Memory B cell (primary cell): ENCODE results near the gene REPS1.
"Not testable (repeated sequence)": the region's sequence is repeated elsewhere in the genome, so short reads cannot be mapped to it uniquely, and the experiment has no call there.

Experiments used
- ATAC-seq: fragments of 150-1000 bp; cut with Tn5 transposase; 2 replicates; pipeline ENCODE4 v1.10.0; 2021; ENCODE audit warnings: low read depth, mild to moderate bottlenecking, moderate library complexity
- DNase-seq, 2 donors: peaks; one replicate each; pipeline ENCODE4 v3.0.0; 2022; ENCODE audit warnings: low spot score in 2 of 2
- H3K27ac Mint-ChIP-seq: one replicate; pipeline ENCODE4 v1.8.0; 2022; ENCODE audit warnings: mild to moderate bottlenecking, moderate library complexity, mixed read lengths
- H3K27me3 Mint-ChIP-seq: one replicate; pipeline ENCODE4 v1.8.0; 2022; ENCODE audit warnings: mixed read lengths
- H3K36me3 Mint-ChIP-seq: one replicate; pipeline ENCODE4 v1.8.0; 2022; ENCODE audit warnings: mild to moderate bottlenecking, mixed read lengths
- H3K4me1 Mint-ChIP-seq: one replicate; pipeline ENCODE4 v1.8.0; 2022; ENCODE audit warnings: mixed read lengths
- H3K4me3 Mint-ChIP-seq: one replicate; pipeline ENCODE4 v1.8.0; 2022; ENCODE audit warnings: mild to moderate bottlenecking, moderate library complexity, mixed read lengths
- H3K9me3 Mint-ChIP-seq: one replicate; pipeline ENCODE4 v1.8.0; 2022; ENCODE audit warnings: mixed read lengths

REPS1 gene

DNA sequence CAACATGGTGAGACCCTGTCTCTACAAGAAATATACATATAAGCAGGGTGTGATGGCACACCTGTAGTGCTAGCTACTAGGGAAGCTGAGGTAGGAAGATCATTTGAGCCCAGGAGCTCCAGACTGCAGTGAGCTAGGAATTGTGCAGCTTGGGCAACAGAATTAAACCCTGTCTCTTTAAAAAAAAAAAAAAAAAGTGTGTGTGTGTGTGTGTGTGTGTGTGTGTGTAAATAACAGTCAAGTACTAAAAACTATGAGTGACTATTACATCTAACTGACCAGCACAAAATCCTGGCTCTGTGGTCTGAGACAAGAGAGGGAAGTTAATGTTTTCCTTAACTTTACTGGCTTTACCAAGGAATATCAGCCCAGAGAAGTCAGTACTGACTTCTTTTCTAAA, 32.8 kb downstream of the REPS1 start:
- ATAC-seq: no peak
- Mint-ChIP-seq H3K27ac (no peak overlapping the region), H3K27me3 (no peaks in the 10 kb centered on the region), H3K4me1 (peaks cover 40% of the 10 kb centered on the region), H3K36me3 (peaks cover 6% of the 10 kb centered on the region), H3K4me3 (no peak overlapping the region), H3K9me3 (peaks cover 3% of the 10 kb centered on the region)
- DNase-seq: no peak

DNA sequence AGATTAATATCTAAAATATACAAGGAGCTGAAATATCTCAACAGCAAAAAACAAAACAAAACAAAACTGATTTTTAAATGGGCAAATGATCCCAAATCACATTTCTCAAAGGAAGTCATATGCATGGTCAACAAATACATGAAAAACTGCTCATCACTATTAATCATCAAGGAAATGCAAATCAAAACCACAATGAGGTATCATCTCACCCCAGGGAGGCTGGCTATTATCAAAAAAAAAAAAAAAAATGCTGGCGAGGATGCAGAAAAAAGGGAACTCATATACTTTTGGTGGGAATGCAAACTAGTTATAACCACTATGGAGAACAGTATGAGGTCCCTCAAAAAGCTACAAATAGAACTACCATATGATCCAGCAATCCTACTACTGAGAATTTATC, 34.6 kb downstream of the REPS1 start:
- Mint-ChIP-seq H3K27me3 (no peaks in the 10 kb centered on the region), H3K9me3 (peaks cover 3% of the 10 kb centered on the region), H3K4me3 (no peak overlapping the region), H3K36me3 (peaks cover 6% of the 10 kb centered on the region), H3K27ac (no peak overlapping the region), H3K4me1 (peaks cover 38% of the 10 kb centered on the region)
- ATAC-seq: peak; percentile 37
- DNase-seq: no peak

DNA sequence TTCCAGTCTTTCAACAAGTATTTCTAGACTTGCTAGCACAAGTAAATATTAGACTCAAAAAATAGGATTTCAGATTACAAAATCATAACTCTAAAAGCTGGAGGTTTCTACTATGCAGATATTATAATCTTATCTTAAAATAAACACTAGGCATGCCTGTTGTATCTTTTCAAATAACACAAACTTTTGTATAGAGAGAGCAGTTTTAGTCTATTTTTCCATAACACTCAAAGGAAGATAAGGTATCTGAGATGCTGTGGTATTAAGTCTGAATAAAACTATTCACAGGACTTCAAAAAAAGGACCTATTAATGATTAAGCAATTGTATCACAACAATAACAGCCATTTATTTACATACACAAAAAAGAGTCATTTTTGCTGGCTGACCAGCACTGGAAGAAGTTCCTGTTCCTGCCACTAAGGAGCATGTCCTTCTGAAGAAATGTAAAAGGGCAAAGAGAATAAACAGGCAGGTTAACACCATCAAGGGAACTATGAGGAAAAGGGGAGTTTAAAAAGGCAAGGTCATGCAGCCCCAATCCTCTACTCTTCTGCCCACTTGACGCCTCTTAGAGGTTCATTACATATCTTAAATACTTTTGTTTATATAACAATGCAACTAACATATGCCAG, 39.4 kb downstream of the REPS1 start:
- no peak overlapping the region for H3K4me3 Mint-ChIP-seq
- H3K4me1 Mint-ChIP-seq: peaks cover 14% of the 10 kb centered on the region
- no peaks in the 10 kb centered on the region for H3K9me3 Mint-ChIP-seq
- ATAC-seq (no peak), DNase-seq (no peak)
- H3K27ac Mint-ChIP-seq: no peak overlapping the region
- no peaks in the 10 kb centered on the region for H3K27me3 Mint-ChIP-seq
- peaks cover 3% of the 10 kb centered on the region for H3K36me3 Mint-ChIP-seq

DNA sequence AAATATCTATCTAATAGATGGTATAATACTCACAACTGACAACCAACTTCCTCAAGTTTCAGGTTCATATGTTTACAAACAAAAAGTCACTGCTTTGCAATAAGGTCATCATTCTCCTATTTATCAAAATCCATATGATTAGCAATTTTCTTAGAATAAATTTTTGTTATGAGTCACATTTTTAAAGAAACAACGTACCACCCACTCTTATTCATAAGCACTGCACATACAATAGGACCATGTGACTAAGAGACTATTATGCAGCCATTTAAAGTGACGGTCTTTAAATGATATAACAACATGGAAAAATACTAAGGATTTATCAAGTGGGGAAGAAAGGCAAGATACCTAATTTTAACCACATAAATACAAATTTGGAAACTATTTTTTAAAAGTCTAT, 40.0 kb downstream of the REPS1 start:
- Mint-ChIP-seq H3K4me3 (no peak overlapping the region), H3K36me3 (peaks cover 5% of the 10 kb centered on the region), H3K27me3 (no peaks in the 10 kb centered on the region), H3K4me1 (peaks cover 7% of the 10 kb centered on the region), H3K9me3 (no peaks in the 10 kb centered on the region), H3K27ac (no peak overlapping the region)
- ATAC-seq (no peak), DNase-seq (no peak)

DNA sequence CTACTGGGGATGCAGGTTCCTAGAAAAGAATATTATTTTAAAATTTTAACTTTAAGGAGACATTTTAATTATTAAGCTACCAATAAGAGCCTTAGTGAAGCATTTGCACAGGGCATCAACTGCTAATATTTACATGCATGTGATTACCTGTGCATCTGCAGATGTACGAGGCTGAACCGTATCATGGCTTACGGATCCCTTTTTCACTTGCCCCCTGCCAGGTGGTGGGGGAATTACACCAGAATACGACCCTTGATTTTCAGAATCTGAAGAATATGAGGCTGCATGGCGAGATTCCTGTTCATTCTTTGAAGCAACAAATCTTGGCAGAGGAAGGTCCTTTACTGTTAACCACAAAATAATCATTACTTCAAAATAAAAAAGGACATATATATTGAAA, 42.7 kb downstream of the REPS1 start:
- DNase-seq (no peak), ATAC-seq (no peak)
- Mint-ChIP-seq H3K9me3 (no peaks in the 10 kb centered on the region), H3K27me3 (no peaks in the 10 kb centered on the region), H3K4me3 (no peak overlapping the region), H3K36me3 (peaks cover 13% of the 10 kb centered on the region), H3K27ac (no peak overlapping the region), H3K4me1 (peaks cover 7% of the 10 kb centered on the region)

DNA sequence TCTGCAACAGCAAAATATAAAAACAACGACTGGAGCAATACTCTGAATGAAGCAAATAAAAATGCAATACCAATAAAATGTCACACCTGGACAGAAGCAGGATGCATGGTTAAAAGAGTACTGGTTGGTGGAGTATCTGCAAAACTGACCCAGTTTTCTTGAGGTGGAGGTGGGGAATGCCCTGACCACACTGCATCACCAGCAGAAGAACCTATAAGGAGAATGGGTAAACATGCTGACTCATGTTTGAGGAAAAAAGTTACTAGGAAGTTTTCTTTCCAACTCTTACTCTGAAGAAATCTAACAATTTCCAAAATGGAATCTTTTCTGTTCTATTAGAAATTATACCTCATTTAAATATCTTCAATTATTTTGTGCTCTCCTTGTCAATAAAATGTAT, 43.6 kb downstream of the REPS1 start:
- no peaks in the 10 kb centered on the region for H3K27me3 Mint-ChIP-seq
- peaks cover 13% of the 10 kb centered on the region for H3K36me3 Mint-ChIP-seq
- H3K4me1 Mint-ChIP-seq: peaks cover 7% of the 10 kb centered on the region
- no peak overlapping the region for H3K4me3 Mint-ChIP-seq
- no peaks in the 10 kb centered on the region for H3K9me3 Mint-ChIP-seq
- ATAC-seq (no peak), DNase-seq (no peak)
- no peak overlapping the region for H3K27ac Mint-ChIP-seq

DNA sequence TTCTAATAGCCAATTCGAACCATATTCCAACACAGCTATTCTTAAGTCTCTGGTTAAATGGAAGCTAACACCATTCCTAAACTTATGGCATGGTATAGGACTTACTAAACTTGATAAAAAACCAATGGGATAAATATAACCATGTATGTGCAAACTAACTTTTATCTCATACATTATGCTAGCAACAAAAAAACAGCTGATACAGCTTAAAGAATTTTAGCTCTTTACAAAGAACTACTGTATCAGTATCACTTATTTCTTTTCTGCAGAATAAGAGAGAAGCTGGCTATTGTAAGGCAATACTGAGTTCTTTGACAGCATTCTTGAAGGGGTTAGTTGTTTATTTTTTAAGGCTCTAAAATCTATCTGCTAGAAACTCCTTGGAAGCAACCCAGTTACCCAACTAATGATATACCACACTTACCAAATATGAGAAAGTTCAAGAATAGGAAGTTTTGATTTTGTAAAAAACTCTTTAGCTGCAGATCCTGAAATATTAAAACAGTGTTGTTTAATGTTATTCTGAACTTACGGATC, 44.9 kb downstream of the REPS1 start:
- Mint-ChIP-seq H3K36me3 (peaks cover 18% of the 10 kb centered on the region), H3K27ac (no peak overlapping the region), H3K4me3 (no peak overlapping the region), H3K9me3 (no peaks in the 10 kb centered on the region), H3K4me1 (peaks cover 2% of the 10 kb centered on the region), H3K27me3 (no peaks in the 10 kb centered on the region)
- ATAC-seq (no peak), DNase-seq (no peak)

DNA sequence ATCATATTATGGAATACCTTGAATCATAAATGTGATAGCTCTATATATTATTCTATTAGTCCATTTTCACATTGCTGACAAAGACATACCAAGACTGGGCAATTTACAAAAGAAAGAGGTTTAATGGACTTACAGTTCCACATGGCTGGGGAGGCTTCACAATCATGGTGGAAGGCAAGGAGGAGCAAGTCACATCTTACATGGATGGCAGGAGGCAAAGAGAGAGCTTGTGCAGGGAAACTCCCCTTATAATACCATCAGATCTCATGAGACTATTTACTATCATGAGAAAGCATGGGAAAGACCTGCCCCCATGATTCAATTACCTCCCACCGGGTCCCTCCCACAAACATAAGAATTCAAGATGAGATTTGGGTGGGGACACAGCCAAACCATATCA, 51.2 kb downstream of the REPS1 start:
- H3K36me3 Mint-ChIP-seq: peaks cover 27% of the 10 kb centered on the region
- H3K27me3 Mint-ChIP-seq, ATAC-seq, H3K4me1 Mint-ChIP-seq, H3K9me3 Mint-ChIP-seq, DNase-seq, H3K4me3 Mint-ChIP-seq, H3K27ac Mint-ChIP-seq: not testable (repeated sequence)

DNA sequence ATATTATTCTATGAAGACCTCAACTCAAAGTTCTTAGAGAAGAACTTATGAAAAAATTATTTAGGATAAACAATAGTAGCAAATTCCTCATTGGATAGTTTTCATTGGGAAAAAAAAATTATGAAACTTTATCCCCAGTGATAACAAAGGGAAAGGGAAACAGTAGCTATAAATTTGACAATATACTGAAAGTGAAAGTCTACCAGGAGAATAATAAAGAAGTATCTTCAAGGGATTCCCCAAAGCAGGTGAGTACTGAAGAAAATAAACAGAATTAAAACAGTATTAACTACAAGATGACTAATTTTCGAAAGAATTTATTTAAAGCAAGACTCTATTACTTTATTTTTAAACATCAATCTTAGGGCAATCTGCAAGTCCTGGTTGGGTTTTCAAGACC, 56.4 kb downstream of the REPS1 start:
- no peaks in the 10 kb centered on the region for H3K9me3 Mint-ChIP-seq
- H3K27me3 Mint-ChIP-seq: no peaks in the 10 kb centered on the region
- H3K4me3 Mint-ChIP-seq: no peak overlapping the region
- H3K36me3 Mint-ChIP-seq: peaks cover 12% of the 10 kb centered on the region
- no peaks in the 10 kb centered on the region for H3K4me1 Mint-ChIP-seq
- H3K27ac Mint-ChIP-seq: peak overlapping the region; percentile 35
- no peak for DNase-seq
- ATAC-seq: no peak

DNA sequence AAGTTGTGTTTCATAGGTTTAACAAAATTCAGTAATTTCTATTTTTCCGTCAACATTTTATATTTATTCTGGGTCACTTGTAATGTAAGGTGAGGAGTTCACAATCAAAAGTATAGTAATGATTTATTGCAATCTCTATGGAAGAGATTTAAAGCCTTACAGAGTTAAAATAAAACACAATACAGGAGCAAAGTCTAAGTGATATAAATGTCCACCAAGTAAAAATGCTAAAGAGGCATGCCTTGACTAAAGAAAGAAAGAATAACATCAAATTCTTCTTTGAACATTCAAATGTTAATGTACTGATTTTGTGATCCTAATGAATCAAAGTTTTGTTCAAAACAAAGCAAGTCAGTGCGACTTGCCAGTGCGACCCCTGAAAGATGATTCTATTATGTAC, 61.5 kb downstream of the REPS1 start:
- no peaks in the 10 kb centered on the region for H3K9me3 Mint-ChIP-seq
- no peak overlapping the region for H3K27ac Mint-ChIP-seq
- H3K4me1 Mint-ChIP-seq: no peaks in the 10 kb centered on the region
- no peak overlapping the region for H3K4me3 Mint-ChIP-seq
- ATAC-seq (no peak), DNase-seq (no peak)
- H3K36me3 Mint-ChIP-seq: peaks cover 10% of the 10 kb centered on the region
- no peaks in the 10 kb centered on the region for H3K27me3 Mint-ChIP-seq

DNA sequence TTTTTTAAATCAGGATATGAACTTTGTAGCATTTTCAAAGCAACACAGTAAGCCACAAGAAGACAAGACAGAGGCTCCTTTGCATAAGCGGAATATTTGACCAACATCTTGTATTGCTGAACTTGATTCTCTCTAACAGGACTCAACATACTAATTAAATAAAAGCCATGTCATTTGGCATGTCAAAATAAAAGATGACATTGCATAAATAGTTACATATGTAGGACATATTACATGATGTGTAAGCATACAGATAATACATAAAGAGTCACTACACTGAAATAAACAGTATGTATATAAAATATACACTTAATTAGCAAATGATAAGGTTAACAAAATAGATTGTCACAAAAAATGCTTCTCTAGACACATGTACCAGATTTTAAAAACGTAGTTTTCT, 62.2 kb downstream of the REPS1 start:
- peaks cover 10% of the 10 kb centered on the region for H3K36me3 Mint-ChIP-seq
- no peaks in the 10 kb centered on the region for H3K9me3 Mint-ChIP-seq
- no peak overlapping the region for H3K27ac Mint-ChIP-seq
- DNase-seq (no peak), ATAC-seq (no peak)
- no peaks in the 10 kb centered on the region for H3K27me3 Mint-ChIP-seq
- H3K4me1 Mint-ChIP-seq: no peaks in the 10 kb centered on the region
- no peak overlapping the region for H3K4me3 Mint-ChIP-seq

DNA sequence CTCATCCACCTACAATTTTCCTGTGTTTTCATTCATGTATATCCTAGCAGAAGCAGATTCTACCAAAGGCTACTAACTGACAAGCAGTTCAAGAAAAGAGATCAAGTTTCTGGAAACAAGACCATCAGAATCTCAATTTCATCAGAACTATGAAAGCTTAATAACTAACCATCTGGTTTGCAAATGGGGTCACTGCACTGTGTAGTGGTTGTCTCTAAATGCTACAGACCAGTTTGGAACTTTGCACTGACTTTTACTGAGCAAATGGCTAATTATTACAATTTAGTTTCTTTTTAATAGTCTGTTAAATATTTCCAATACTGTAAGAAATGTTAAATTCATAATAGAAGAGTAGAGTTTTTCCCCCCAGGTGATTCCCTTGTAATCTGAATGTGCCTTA, 64.5 kb downstream of the REPS1 start:
- no peak for ATAC-seq
- H3K4me3 Mint-ChIP-seq: no peak overlapping the region

DNA sequence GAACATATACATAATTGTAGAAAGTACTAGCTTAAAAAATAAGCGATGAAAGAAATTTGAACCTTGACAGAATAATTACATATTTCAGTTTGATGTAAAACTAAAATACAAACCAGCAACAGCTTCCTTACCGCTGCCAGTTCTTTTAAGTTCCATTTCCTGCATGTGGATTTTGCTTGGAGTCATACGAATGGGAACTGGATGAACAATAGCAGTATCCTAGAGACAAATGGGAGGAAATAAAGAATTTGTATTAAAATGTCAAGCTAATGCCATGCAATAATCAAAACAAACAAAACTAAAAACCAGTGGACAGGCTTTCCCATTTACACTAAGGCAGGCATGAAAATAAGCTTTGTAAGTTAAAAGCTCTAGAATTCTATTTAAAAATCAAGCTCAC, 67.1 kb downstream of the REPS1 start:
- ATAC-seq: no peak
- DNase-seq: no peak
- H3K9me3 Mint-ChIP-seq: no peaks in the 10 kb centered on the region

More for the DNA sequence above, 64.5 kb downstream of the REPS1 start:
- no peak for DNase-seq
- Mint-ChIP-seq H3K27ac (no peak overlapping the region), H3K4me1 (no peaks in the 10 kb centered on the region), H3K9me3 (no peaks in the 10 kb centered on the region), H3K27me3 (no peaks in the 10 kb centered on the region), H3K36me3 (peaks cover 17% of the 10 kb centered on the region)

DNA sequence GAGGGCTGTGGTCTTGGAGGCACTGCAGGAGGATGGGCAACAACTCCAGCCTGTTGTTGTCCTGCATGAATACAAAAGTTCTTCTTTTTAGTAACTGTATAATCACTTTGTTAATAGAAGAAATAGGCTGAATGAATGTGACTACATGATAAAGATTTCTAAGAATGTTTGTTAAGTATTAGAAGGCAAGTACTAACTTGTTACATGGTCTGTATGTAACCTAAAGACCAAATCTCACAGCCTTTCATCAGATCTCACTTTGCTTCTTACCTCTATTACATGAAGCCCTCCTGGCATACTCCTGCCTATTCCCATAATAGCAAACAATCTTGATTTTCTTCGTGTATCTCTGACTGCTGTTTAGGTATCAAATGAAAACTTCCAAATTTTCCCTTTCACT, 73.4 kb downstream of the REPS1 start:
- H3K4me3 Mint-ChIP-seq: no peak overlapping the region
- H3K36me3 Mint-ChIP-seq: peaks cover 49% of the 10 kb centered on the region
- DNase-seq (no peak), ATAC-seq (no peak)
- H3K9me3 Mint-ChIP-seq: no peaks in the 10 kb centered on the region
- H3K4me1 Mint-ChIP-seq: peaks cover 2% of the 10 kb centered on the region
- H3K27ac Mint-ChIP-seq: peak overlapping the region; percentile 38
- no peaks in the 10 kb centered on the region for H3K27me3 Mint-ChIP-seq

More for the DNA sequence above, 67.1 kb downstream of the REPS1 start:
- Mint-ChIP-seq H3K4me3 (no peak overlapping the region), H3K36me3 (peaks cover 15% of the 10 kb centered on the region), H3K4me1 (no peaks in the 10 kb centered on the region), H3K27me3 (no peaks in the 10 kb centered on the region), H3K27ac (no peak overlapping the region)

DNA sequence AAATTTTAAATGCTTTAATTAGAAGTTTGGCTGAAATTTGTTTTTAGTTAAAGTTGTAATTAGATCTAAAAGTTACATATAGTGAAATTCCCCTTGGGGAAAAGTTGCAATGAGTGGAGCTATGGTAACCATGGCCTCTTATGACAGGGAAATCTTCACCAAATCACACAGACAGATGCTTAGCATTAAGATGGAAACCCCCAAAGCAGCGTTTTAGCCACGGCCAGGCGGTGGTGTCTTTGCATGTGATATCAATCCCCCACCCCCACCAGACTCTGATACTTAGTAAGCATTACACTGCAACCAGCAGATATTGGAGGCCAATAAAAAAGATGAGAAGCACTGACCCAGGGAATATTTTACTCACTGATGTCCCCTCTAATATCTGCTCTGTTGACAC, 75.7 kb downstream of the REPS1 start:
- Mint-ChIP-seq H3K36me3 (peaks cover 48% of the 10 kb centered on the region), H3K27me3 (no peaks in the 10 kb centered on the region), H3K4me1 (peaks cover 5% of the 10 kb centered on the region), H3K9me3 (no peaks in the 10 kb centered on the region), H3K27ac (no peak overlapping the region), H3K4me3 (no peak overlapping the region)
- no peak for ATAC-seq
- no peak for DNase-seq
